Body of pancreas (tissue), 4 donors: Measurements from ENCODE around the gene PKP4.

Source experiments
- POLR2A ChIP-seq, 3 donors: fragments of 450-650 bp; IDR thresholded peaks; one replicate each; pipeline ENCODE4 v1.6.1; 2016; ENCODE audit warnings: antibody characterized with exemption in 3 of 3, mild to moderate bottlenecking in 2 of 3
- TF ChIP-seq, protein P1 (sequence below), 7 experiments: fragments of 450-650 bp in 4 of 7; fragments of 200-600 bp in 3 of 7; sonication (generic) in 3 of 7; IDR thresholded peaks; one replicate each; pipeline ENCODE4 v1.5.1; 2016 to 2019; ENCODE audit warnings: antibody characterized with exemption in 7 of 7

GRCh38 chr2:158633261-158633660, 176.5 kb downstream of the PKP4 start:
- TF ChIP-seq, protein P1, sequence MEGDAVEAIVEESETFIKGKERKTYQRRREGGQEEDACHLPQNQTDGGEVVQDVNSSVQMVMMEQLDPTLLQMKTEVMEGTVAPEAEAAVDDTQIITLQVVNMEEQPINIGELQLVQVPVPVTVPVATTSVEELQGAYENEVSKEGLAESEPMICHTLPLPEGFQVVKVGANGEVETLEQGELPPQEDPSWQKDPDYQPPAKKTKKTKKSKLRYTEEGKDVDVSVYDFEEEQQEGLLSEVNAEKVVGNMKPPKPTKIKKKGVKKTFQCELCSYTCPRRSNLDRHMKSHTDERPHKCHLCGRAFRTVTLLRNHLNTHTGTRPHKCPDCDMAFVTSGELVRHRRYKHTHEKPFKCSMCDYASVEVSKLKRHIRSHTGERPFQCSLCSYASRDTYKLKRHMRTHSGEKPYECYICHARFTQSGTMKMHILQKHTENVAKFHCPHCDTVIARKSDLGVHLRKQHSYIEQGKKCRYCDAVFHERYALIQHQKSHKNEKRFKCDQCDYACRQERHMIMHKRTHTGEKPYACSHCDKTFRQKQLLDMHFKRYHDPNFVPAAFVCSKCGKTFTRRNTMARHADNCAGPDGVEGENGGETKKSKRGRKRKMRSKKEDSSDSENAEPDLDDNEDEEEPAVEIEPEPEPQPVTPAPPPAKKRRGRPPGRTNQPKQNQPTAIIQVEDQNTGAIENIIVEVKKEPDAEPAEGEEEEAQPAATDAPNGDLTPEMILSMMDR (IDR thresholded peaks at IDR 0.05), result no peak
- TF ChIP-seq POLR2A (IDR thresholded peaks at IDR 0.05), result no peak
